Progenitor cell of endocrine pancreas (in vitro differentiated cells): ENCODE measurements around the gene RFC5. TPM values are rescaled to one million over a fixed set of nuclear protein-coding genes. Genes with fewer than 3 reads are reported as not detected.

Source experiments
- DNase-seq: peaks from one replicate; pipeline ENCODE4 v3.0.0; 2021; ENCODE audit warnings: low spot score; ENCODE audit not compliant: unreplicated experiment
- H3K27ac Mint-ChIP-seq: 2 replicates; pipeline ENCODE4 v1.8.0; 2021; ENCODE audit warnings: mild to moderate bottlenecking, moderate library complexity, mixed read lengths
- H3K27me3 Mint-ChIP-seq: 2 replicates; pipeline ENCODE4 v1.8.0; 2021; ENCODE audit warnings: mixed read lengths
- H3K36me3 Mint-ChIP-seq: 2 replicates; pipeline ENCODE4 v1.8.0; 2022; ENCODE audit warnings: mixed read lengths; ENCODE audit not compliant: insufficient read depth
- H3K4me1 Mint-ChIP-seq: 2 replicates; pipeline ENCODE4 v1.8.0; 2021; ENCODE audit warnings: low read depth, mixed read lengths
- H3K4me3 Mint-ChIP-seq: 2 replicates; pipeline ENCODE4 v1.8.0; 2021; ENCODE audit warnings: low read depth, mild to moderate bottlenecking, moderate library complexity, mixed read lengths
- H3K9me3 Mint-ChIP-seq: 2 replicates; pipeline ENCODE4 v1.8.0; 2021; ENCODE audit warnings: low read depth, mixed read lengths
- CTCF ChIP-seq: fragments of 200-600 bp; sonication (generic); IDR thresholded peaks from one replicate; pipeline ENCODE4 v1.5.0; 2021; ENCODE audit warnings: antibody characterized with exemption, mild to moderate bottlenecking; ENCODE audit not compliant: unreplicated experiment
- total RNA-seq: library from RNA; stranded (reverse); gene quantifications from 2 replicates; pipeline ENCODE4 v1.2.1, GENCODE V29; 2021

The RFC5 gene
- total RNA-seq, 1 donor from 2014 or later = 37.4 TPM

GRCh38 chr12:117980616-117981015 lies 35.9 kb upstream of the RFC5 start:
- H3K9me3 Mint-ChIP-seq = no peaks in the 10 kb centered on the region
- H3K4me3 Mint-ChIP-seq = no peak overlapping the region
- no peaks in the 10 kb centered on the region for H3K36me3 Mint-ChIP-seq
- H3K27me3 Mint-ChIP-seq = peaks cover 13% of the 10 kb centered on the region
- no peak for DNase-seq
- no peaks in the 10 kb centered on the region for H3K4me1 Mint-ChIP-seq
- H3K27ac Mint-ChIP-seq = no peak overlapping the region
- no peak for TF ChIP-seq CTCF

GRCh38 chr12:117981267-117981666 lies 35.2 kb upstream of the RFC5 start:
- H3K27ac Mint-ChIP-seq = no peak overlapping the region
- H3K36me3 Mint-ChIP-seq = no peaks in the 10 kb centered on the region
- TF ChIP-seq CTCF = no peak
- no peaks in the 10 kb centered on the region for H3K9me3 Mint-ChIP-seq
- peaks cover 12% of the 10 kb centered on the region for H3K27me3 Mint-ChIP-seq
- DNase-seq = no peak
- H3K4me1 Mint-ChIP-seq = no peaks in the 10 kb centered on the region
- H3K4me3 Mint-ChIP-seq = no peak overlapping the region

GRCh38 chr12:117985182-117985581 lies 31.3 kb upstream of the RFC5 start:
- no peaks in the 10 kb centered on the region for H3K4me1 Mint-ChIP-seq
- no peak for DNase-seq
- peaks cover 7% of the 10 kb centered on the region for H3K27me3 Mint-ChIP-seq
- H3K27ac Mint-ChIP-seq = no peak overlapping the region
- TF ChIP-seq CTCF = no peak
- H3K9me3 Mint-ChIP-seq = no peaks in the 10 kb centered on the region
- no peaks in the 10 kb centered on the region for H3K36me3 Mint-ChIP-seq
- no peak overlapping the region for H3K4me3 Mint-ChIP-seq

- no peaks in the 10 kb centered on the region for H3K36me3 Mint-ChIP-seq
- no peaks in the 10 kb centered on the region for H3K9me3 Mint-ChIP-seq
Observed at GRCh38 chr12:117986705-117987469, 29.6 kb upstream of the RFC5 start.

More at GRCh38 chr12:117986705-117987469, 29.6 kb upstream of the RFC5 start:
- Mint-ChIP-seq H3K27ac (no peak overlapping the region), H3K4me1 (no peaks in the 10 kb centered on the region), H3K4me3 (no peak overlapping the region), H3K27me3 (peaks cover 4% of the 10 kb centered on the region)
- no peak for TF ChIP-seq CTCF
- DNase-seq = no peak
